Neural cell (in vitro differentiated cells): ENCODE results near the gene RECK. TPM values are rescaled to one million over a fixed set of nuclear protein-coding genes. Genes with fewer than 3 reads are reported as not detected.

Experiments
- H2AFZ ChIP-seq: fragments of 200-600, 300-800 bp; sonication (generic), shearing (Covaris generic); 2 replicates; pipeline ENCODE4 v1.6.0; 2014; ENCODE audit warnings: low read depth, mild to moderate bottlenecking, antibody characterized with exemption, low read length, moderate library complexity
- H3F3A ChIP-seq: fragments of 200-600 bp; shearing (Covaris generic); 2 replicates; pipeline ENCODE4 v1.6.1; 2016; ENCODE audit warnings: mild to moderate bottlenecking, moderate library complexity, mixed read lengths, antibody characterized with exemption, low read length; ENCODE audit not compliant: insufficient read depth, poor library complexity, severe bottlenecking
- H3K27ac ChIP-seq: fragments of 200-600, 300-800 bp; sonication (generic), shearing (Covaris generic); 2 replicates; pipeline ENCODE4 v1.5.1; 2014; ENCODE audit warnings: mild to moderate bottlenecking, low read length, moderate library complexity
- H3K27me3 ChIP-seq: fragments of 300-800, 200-600 bp; sonication (generic), shearing (Covaris generic); 2 replicates; pipeline ENCODE4 v1.6.0; 2014; ENCODE audit warnings: mild to moderate bottlenecking, low read depth, low read length, moderate library complexity; ENCODE audit not compliant: insufficient read depth
- H3K36me3 ChIP-seq: fragments of 300-800, 200-600 bp; sonication (generic), shearing (Covaris generic); 2 replicates; pipeline ENCODE4 v1.5.1; 2014; ENCODE audit warnings: mild to moderate bottlenecking, antibody characterized with exemption, low read length, moderate library complexity; ENCODE audit not compliant: insufficient read depth
- H3K4me2 ChIP-seq: fragments of 300-800, 200-600 bp; sonication (generic), shearing (Covaris generic); 2 replicates; pipeline ENCODE4 v1.6.0; 2014; ENCODE audit warnings: mild to moderate bottlenecking, low read length
- H3K4me3 ChIP-seq: fragments of 300-800, 200-600 bp; sonication (generic), shearing (Covaris generic); 2 replicates; pipeline ENCODE4 v1.5.1; 2014; ENCODE audit warnings: mild to moderate bottlenecking, low read length, moderate library complexity
- H3K79me2 ChIP-seq: fragments of 200-600 bp; shearing (Covaris generic); replicated peaks from 2 replicates; pipeline ENCODE4 v1.6.0; 2014; ENCODE audit warnings: mild to moderate bottlenecking, low read length, moderate library complexity; ENCODE audit not compliant: insufficient read depth
- H3K9ac ChIP-seq: fragments of 300-800, 200-600 bp; sonication (generic), shearing (Covaris generic); 2 replicates; pipeline ENCODE4 v1.6.1; 2016; ENCODE audit warnings: mild to moderate bottlenecking, low read length, mixed read lengths
- H3K9me2 ChIP-seq: fragments of 200-600 bp; shearing (Covaris generic); 2 replicates; pipeline ENCODE4 v1.6.1; 2016; ENCODE audit warnings: mild to moderate bottlenecking, low read length, mixed read lengths; ENCODE audit not compliant: insufficient read depth
- H3K9me3 ChIP-seq: fragments of 200-600, 300-800 bp; sonication (generic), shearing (Covaris generic); 2 replicates; pipeline ENCODE4 v1.6.1; 2016; ENCODE audit warnings: mild to moderate bottlenecking, mixed run types, low read length, moderate library complexity, mixed read lengths
- H4K20me1 ChIP-seq: fragments of 200-600 bp; shearing (Covaris generic); 2 replicates; pipeline ENCODE4 v1.6.1; 2016; ENCODE audit warnings: mild to moderate bottlenecking, mixed run types; ENCODE audit not compliant: insufficient read depth
- EP300 ChIP-seq: fragments of 450-650 bp; conservative IDR thresholded peaks from 2 replicates; pipeline ENCODE4 v1.6.1; 2014; ENCODE audit warnings: antibody characterized with exemption, mild to moderate bottlenecking, moderate library complexity; ENCODE audit not compliant: poor library complexity, severe bottlenecking
- EZH2 ChIP-seq: fragments of 200-600, 300-800 bp; shearing (Covaris generic), sonication (generic); IDR thresholded peaks from 2 replicates; pipeline ENCODE4 v1.6.1; 2014; ENCODE audit warnings: antibody characterized with exemption, low read length, borderline replicate concordance, mild to moderate bottlenecking; ENCODE audit not compliant: insufficient read depth, poor library complexity, severe bottlenecking
- MXI1 ChIP-seq: fragments of 450-650 bp; conservative IDR thresholded peaks from 2 replicates; pipeline ENCODE4 v1.6.1; 2014; ENCODE audit warnings: antibody characterized with exemption, mild to moderate bottlenecking; ENCODE audit not compliant: poor library complexity, severe bottlenecking
- POLR2AphosphoS5 ChIP-seq: IDR thresholded peaks from 2 replicates; pipeline ENCODE4 v1.6.1; 2012
- RAD21 ChIP-seq: fragments of 450-650 bp; conservative IDR thresholded peaks from 2 replicates; pipeline ENCODE4 v1.6.1; 2014; ENCODE audit warnings: antibody characterized with exemption, mild to moderate bottlenecking, moderate library complexity
- SMC3 ChIP-seq: fragments of 450-650 bp; conservative IDR thresholded peaks from 2 replicates; pipeline ENCODE4 v1.6.1; 2014; ENCODE audit warnings: antibody characterized with exemption, mild to moderate bottlenecking, moderate library complexity; ENCODE audit not compliant: poor library complexity
- TAF1 ChIP-seq: IDR thresholded peaks from 2 replicates; pipeline ENCODE4 v1.6.1; 2012; ENCODE audit warnings: low read depth
- polyA plus RNA-seq: library from polyadenylated mRNA; depleted of rRNA; stranded (reverse); fragments of >200 nt; gene quantifications from 2 replicates; pipeline ENCODE4 v1.2.3, GENCODE V29; 2014
- TF ChIP-seq, protein P1 (sequence below): IDR thresholded peaks from 2 replicates; pipeline ENCODE4 v1.6.1; 2012; ENCODE audit warnings: borderline replicate concordance
- TF ChIP-seq, protein P2 (sequence below): fragments of 450-650 bp; IDR thresholded peaks from 2 replicates; pipeline ENCODE4 v1.5.1; 2014; ENCODE audit warnings: antibody characterized with exemption, mild to moderate bottlenecking, moderate library complexity; ENCODE audit not compliant: poor library complexity, severe bottlenecking

RECK gene
- polyA plus RNA-seq, 1 donor from 2014 or later, result 6.9 TPM

DNA sequence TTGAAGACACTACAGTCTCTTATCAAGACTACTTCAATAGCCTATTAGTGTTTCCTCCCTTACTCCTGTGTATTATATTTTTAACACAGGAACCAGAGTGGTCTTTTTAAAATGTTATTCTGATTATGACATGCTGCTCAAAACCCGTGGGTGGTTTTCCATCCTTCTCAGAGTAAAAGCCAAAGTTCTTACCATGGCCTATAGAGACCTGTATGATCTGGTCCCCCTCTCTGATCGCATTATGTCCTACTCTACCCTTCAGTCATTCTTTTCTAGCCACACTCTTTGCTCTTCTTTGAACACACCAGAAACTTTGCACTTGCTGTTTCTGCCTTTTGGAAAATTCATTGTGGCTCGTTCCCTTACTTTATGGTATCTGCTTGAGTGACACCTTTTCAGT is 13.8 kb downstream of the RECK start:
- Histone ChIP-seq H3K79me2 (peaks cover 31% of the 10 kb centered on the region), H3K27me3 (no peaks in the 10 kb centered on the region), H3K36me3 (no peaks in the 10 kb centered on the region), H3F3A (no peaks in the 10 kb centered on the region), H2AFZ (no peak overlapping the region), H3K9me2 (no peaks in the 10 kb centered on the region), H3K9ac (no peak overlapping the region), H3K9me3 (no peaks in the 10 kb centered on the region), H3K4me3 (no peak overlapping the region), H3K27ac (no peak overlapping the region), H3K4me2 (no peak overlapping the region), H4K20me1 (no peaks in the 10 kb centered on the region)
- TF ChIP-seq EZH2 (no peak), POLR2AphosphoS5 (no peak), EP300 (no peak), TAF1 (no peak), RAD21 (no peak), SMC3 (no peak), MXI1 (no peak)
- TF ChIP-seq, protein P1, sequence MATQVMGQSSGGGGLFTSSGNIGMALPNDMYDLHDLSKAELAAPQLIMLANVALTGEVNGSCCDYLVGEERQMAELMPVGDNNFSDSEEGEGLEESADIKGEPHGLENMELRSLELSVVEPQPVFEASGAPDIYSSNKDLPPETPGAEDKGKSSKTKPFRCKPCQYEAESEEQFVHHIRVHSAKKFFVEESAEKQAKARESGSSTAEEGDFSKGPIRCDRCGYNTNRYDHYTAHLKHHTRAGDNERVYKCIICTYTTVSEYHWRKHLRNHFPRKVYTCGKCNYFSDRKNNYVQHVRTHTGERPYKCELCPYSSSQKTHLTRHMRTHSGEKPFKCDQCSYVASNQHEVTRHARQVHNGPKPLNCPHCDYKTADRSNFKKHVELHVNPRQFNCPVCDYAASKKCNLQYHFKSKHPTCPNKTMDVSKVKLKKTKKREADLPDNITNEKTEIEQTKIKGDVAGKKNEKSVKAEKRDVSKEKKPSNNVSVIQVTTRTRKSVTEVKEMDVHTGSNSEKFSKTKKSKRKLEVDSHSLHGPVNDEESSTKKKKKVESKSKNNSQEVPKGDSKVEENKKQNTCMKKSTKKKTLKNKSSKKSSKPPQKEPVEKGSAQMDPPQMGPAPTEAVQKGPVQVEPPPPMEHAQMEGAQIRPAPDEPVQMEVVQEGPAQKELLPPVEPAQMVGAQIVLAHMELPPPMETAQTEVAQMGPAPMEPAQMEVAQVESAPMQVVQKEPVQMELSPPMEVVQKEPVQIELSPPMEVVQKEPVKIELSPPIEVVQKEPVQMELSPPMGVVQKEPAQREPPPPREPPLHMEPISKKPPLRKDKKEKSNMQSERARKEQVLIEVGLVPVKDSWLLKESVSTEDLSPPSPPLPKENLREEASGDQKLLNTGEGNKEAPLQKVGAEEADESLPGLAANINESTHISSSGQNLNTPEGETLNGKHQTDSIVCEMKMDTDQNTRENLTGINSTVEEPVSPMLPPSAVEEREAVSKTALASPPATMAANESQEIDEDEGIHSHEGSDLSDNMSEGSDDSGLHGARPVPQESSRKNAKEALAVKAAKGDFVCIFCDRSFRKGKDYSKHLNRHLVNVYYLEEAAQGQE, result no peak
- TF ChIP-seq, protein P2, sequence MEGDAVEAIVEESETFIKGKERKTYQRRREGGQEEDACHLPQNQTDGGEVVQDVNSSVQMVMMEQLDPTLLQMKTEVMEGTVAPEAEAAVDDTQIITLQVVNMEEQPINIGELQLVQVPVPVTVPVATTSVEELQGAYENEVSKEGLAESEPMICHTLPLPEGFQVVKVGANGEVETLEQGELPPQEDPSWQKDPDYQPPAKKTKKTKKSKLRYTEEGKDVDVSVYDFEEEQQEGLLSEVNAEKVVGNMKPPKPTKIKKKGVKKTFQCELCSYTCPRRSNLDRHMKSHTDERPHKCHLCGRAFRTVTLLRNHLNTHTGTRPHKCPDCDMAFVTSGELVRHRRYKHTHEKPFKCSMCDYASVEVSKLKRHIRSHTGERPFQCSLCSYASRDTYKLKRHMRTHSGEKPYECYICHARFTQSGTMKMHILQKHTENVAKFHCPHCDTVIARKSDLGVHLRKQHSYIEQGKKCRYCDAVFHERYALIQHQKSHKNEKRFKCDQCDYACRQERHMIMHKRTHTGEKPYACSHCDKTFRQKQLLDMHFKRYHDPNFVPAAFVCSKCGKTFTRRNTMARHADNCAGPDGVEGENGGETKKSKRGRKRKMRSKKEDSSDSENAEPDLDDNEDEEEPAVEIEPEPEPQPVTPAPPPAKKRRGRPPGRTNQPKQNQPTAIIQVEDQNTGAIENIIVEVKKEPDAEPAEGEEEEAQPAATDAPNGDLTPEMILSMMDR, result no peak

DNA sequence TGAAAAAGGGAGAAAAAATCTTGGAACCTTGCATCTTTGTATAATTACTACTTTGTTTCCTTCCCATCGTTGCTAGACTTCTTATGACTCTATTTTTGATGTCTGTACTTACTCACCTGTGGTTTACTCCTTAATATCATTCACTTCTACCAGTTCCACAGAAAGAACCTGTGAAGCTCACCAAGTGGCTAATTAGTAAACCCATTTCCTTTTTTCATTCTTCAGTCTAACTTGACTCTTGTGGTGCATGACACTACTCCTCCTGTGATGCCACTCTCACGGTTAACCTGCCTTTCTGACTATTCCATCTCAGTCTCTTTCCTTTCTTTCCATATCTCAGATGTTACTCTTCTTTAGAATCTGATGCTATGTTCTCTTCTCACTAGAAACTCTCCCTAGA is 14.6 kb downstream of the RECK start:
- Histone ChIP-seq H3K36me3 (no peaks in the 10 kb centered on the region), H3K9me3 (no peaks in the 10 kb centered on the region), H3F3A (no peaks in the 10 kb centered on the region), H3K9me2 (no peaks in the 10 kb centered on the region), H3K79me2 (peaks cover 28% of the 10 kb centered on the region), H3K27me3 (no peaks in the 10 kb centered on the region), H3K27ac (no peak overlapping the region), H3K9ac (no peak overlapping the region), H3K4me3 (no peak overlapping the region), H3K4me2 (no peak overlapping the region), H2AFZ (no peak overlapping the region), H4K20me1 (no peaks in the 10 kb centered on the region)
- TF ChIP-seq, protein P1, result no peak
- TF ChIP-seq SMC3 (no peak), TAF1 (no peak), EP300 (no peak), MXI1 (no peak), POLR2AphosphoS5 (no peak), RAD21 (no peak), EZH2 (no peak)
- TF ChIP-seq, protein P2, result no peak
